Measurements from ENCODE around the gene LSAMP.
A peak's percentile ranks its signal among the peaks of the same experiment; 100 is the strongest.
"Not testable (repeated sequence)": the region's sequence is repeated elsewhere in the genome, so short reads cannot be mapped to it uniquely, and the experiment has no call there.

LSAMP gene

DNA sequence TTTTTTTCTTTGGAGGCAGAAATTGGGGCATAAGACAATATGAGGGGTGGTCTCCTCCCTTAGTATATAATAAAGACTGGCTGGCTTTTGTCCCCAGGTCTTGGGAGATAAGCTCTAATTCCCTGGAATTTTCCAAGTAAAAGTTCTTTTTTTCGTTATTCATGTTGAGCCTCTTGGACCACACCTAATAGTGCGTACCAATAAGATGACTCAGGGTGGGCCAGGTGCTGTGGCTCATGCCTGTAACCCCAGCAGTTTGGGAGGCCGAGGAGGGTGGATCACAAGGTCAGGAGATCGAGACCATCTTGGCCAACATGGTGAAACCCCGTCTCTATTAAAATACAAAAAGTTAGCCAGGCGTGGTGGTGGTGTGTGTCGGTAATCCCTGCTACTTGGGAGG lies 645.2 kb downstream of the LSAMP start:
- DNase-seq (ENCODE audit: low read depth), result not testable (repeated sequence)

DNA sequence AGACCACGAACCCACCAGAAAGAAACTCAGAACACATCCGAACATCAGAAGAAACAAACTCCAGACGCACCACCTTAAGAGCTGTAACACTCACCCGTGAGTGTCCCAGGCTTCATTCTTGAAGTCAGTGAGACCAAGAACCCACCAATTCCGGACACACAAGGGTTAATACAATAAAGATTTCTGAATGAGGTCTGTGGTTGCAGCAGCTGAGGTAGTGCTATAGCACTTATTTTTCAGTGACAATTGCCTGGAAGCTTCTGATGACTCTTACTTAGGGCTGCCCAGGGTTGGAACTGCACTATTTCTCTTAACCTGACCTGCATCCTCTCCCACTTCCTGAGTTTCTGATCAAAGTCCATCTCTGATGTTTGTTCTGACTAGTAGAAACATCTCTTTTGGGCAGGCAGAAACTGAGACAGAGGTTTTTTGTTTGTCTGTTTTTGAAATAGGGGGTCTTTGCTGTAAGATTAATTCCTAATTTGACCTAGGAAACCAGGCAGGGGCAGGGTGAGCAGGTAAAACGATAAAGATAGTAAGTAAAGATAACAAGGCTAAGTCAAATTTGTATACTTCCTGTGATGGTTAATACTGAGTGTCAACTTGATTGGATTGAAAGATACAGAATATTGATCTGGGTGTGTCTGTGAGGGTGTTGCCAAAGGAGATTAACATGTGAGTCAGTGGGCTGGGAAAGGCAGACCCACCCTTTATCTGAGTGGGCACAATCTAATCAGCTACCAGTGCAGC lies 652.9 kb downstream of the LSAMP start:
- DNase-seq (ENCODE audit: low read depth), result no peak

DNA sequence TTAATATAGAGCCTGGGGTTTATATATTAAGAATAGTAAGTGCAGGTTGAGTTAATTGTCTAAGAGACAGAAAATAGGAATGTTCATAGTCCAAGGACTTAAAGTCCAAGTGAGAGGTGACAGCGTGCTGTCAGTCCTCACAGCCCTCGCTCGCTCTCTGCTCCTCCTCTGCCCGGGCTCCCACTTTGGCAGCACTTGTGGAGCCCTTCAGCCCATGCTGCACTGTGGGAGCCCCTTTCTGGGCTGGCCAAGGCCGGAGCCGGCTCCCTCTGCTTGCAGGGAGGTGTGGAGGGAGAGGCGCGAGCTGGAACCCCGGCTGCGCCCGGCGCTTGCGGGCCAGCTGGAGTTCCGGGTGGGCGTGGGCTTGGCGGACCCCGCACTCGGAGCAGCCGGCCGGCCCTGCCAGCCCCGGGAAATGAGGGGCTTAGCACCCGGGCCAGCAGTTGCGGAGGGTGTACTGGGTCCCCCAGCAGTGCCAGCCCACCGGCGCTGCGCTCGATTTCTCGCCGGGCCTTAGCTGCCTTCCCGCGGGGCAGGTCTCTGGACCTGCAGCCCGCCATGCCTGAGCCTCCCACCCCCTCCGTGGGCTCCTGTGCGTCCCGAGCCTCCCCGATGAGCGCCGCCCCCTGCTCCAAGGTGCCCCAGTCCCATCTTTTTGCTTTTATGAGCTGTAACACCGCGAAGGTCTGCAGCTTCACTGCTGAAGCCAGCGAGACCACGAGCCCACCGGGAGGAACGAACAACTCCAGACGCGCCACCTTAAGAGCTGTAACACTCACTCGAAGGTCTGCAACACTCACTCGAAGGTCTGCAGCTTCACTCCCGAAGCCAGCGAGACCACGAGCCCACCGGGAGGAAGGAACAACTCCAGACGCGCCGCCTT lies 653.8 kb downstream of the LSAMP start:
- not testable (repeated sequence) for DNase-seq (ENCODE audit: low read depth)

DNA sequence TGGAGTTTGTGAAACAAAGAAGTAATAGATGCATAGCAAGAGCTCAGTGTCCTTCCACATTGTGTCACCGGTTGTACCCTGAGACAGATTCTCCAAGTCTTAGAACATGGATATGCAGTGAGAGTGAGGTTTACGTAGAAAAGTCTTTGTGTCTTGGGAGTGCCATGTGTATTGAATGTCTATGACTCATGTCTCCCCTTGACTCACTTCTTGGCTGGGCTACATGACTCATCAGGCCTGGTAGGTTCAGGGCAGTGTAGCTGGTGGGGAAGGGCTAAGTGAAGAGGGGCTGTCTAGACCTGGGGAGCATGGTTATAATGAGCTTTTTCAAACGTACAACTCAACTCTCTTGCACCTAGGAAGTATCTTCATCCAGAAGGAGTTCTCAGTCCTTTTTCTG lies 654.5 kb downstream of the LSAMP start:
- DNase-seq (ENCODE audit: low read depth), result no peak

DNA sequence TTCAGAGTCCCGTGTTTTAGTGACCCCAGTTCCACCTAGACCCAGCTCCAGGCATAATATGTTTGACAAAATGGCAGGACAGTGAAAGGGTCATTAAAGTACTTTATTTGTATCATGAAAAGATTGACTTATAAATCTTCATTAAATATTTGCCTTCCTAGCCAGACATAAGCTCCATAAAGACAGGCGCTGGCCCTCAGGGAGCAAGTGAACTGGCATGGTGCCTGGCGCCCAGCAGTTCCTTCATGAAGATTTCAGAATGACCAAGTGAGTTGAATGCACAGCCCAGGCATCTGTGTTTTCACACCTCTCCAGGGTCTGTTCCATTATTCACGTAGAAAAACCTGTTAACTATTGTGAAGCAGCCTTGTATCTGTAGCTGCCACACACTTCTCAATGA lies 655.8 kb downstream of the LSAMP start:
- no peak for DNase-seq (ENCODE audit: low read depth)

DNA sequence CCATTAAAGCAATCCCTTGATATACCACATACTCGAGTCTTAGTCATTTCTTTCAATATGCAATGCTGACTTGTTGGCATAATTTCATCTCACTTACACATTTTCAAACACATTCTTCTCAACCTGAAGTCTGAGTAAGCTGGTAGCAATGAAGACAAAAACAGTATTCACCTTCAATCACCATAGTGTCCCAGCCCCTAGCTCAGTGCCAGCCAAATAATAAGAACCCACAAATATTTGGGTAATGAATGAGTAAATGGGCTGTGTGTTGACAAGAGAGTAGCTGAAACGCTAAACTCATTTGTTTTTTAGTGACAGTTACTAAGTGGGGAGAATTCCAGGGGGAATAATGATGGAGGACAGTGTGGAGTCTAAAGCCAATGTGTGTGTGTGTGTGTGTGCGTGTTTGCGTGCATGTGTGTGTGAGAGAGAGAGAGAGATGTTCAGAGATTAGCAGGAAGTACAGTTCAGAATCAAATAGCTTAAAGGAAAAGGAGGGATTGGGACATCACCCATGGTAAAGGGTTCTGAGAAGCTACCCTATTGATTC lies 656.3 kb downstream of the LSAMP start:
- no peak for DNase-seq (ENCODE audit: low read depth)

DNA sequence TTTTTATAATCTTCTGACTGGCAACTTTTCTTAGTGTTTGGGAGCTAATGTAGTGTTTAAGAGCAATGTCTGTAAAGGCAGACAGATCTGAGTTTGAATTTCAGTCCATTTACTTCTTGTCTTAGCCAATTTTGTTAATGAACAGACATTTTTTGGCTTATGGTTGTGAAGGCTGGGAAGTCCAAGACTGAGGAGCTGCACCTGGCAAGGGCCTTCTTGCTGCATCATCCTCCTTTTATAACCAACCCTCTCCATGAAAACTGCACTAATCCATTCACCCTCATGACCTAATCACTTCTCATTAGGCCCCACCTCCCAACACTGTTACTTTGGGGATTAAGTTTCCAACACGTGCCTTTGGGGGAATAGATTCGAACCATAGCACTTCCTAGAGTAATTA lies 657.5 kb downstream of the LSAMP start:
- DNase-seq (ENCODE audit: low read depth), result no peak

DNA sequence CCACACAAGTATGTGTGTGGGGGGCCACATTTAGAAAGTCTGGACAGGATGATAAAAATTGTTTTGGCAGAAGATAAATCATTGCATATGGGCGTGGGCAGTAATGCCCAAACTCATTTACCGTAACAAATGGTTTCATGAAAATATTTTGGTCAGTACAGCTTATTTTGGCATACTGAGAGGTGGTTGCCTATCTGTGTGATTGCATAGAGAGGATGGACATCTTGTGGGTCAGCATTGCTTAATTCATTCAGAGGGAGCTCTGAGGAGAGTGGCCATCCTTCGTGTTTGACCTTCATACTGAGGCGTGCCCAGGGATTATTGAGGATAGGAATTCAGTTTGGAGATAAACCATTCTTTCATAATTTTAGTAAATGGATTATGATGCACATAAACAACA lies 659.5 kb downstream of the LSAMP start:
- no peak for DNase-seq (ENCODE audit: low read depth)

DNA sequence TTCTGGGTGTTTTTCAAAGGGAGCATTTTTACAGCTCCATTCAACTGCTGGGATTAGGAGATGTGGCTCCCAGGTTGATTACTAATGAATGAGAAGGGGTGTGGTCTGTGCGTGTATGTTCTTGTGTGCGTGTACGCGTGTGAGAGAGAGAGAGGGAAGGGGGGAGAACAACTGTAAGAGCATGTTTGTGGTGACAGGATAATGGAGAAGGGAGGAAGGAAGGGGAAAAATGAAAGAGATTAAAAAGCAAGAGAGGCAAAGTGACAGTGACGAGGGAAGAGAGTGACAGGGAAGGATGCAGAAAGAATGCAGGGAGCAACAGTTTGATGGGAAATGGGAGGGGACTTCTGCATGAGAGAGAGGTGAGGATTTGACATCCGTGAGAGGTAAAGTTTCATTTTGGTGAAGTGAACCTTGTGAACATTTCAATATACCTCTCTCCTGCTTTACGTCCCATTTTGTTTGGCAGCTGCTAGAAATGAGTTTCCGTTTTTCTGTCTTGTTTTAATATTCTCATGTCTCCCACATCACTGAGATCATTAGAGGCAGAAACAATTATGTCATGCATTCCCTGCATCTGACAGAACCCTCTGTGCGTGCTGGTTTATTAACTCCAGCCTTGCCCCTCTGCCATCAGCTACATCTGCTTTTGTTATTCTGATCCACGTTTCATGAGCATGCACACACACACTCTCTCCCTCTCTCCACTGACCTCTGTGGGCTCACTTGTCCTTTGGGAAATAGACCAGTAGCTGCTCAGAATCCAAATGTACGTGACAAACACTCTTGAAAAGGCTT lies 660.3 kb downstream of the LSAMP start:
- no peak for DNase-seq (ENCODE audit: low read depth)

DNA sequence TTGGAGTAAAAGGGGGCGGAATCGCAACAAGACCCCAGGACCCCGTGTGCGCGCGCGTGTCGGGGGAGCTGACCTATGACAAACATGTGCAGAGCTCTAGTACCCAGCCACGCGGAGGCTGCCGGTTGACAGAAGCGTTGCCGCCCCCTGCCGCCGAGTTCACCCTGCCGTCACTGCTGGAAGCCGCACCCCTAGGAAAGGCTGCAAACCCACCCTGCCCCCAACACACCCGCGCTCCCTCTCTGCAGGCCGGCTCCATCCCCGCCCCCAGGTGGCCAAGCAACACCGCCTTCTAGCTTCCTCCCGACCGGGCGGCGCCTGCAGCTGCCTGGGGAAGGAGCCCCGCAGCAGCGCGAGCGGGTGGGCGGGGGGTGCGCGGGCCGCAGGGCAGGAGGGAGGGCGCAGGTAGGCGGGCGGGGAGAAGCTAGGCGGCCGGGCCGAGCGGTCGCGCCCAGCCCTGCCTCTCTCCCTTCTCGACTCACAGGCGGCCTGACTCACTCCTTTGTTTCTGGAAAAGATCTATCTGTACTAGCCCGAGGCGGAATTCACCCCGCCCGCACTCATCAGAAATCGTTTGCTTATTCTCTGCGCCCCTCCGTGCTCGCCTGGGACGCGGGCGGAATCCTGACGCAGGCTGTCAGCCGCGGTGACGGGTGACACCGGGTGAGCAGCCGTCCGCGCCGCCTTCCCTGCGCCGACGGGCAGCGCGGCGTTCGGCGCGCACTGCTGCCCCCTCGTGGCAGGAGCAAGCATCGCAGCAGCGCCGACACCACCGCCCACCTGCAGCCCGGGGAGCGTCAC lies 661.1 kb downstream of the LSAMP start:
- DNase-seq (ENCODE audit: low read depth), result peak; percentile 58

DNA sequence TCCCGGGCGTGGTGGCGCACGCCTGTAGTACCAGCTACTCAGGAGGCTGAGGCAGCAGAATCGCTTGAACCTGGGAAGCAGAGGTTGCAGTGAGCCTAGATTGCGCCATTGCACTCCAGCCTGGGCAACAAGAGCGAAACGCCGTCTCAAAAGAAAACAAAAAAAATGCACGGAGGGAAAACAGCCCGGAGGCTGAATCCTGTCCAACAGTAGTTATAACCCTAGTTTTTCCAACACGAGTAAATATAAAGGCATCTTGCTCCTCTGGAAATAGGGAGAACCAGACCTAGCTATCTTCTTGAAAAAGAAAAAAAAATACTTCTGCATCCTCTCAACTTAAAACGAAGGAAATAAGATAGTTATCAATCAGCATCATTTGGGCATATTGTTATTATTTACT lies 661.9 kb downstream of the LSAMP start:
- DNase-seq (ENCODE audit: low read depth), result not testable (repeated sequence)

DNA sequence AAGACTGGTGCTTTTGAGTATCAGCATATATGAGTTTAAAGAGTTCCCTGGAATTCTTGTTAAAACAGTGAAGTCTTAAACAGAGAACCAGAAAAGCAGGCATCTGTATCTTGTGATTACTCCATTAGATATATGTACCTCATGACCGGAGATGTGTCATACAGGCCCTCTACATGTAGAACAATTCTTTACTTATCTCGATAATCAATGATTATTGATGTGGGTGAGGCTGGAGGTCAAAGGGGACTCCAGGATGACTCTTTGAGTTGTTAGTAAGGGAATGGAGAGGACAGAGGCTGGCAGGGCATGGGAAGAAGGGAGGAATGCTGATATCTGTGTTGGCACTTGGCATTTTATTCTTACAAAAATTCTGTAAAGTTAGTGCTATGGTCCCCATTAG lies 666.3 kb downstream of the LSAMP start:
- no peak for DNase-seq (ENCODE audit: low read depth)

DNA sequence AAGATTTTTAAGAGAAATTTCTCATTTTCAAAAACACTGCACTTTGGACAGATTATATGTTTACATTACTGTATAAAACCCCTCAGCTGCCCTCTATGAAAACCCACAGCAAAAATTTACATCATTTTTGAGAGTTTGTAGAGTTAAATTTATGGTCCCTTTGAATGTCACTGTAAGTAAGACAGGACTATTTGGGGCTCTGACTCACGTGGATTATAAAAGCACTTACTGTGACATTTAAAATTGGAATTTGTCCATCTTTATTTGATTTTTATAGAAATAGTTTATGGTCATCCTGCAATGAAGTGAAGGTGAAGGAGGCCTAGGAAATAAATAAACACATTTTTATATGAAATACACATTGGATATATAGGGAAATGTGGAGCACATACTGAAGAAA lies 672.3 kb downstream of the LSAMP start:
- no peak for DNase-seq (ENCODE audit: low read depth)

DNA sequence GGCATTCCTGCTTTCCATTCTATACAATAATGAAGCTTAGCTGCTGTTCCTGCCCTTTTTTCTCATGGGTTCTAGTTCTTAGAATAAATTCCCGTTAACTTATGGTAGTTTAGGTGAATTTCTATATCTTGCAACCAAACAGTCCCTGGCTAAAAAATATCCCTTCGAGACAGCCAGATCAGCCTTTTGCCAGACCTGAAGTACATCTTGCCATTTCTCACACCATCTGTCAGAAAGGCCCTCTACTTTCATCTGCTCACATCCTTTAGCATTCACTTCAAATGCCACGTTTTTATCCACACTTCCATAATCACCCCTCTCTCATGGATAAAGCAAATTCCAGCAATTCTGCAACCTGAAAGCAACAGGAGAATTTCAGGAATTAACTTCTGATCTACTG lies 676.6 kb downstream of the LSAMP start:
- DNase-seq (ENCODE audit: low read depth), result no peak

DNA sequence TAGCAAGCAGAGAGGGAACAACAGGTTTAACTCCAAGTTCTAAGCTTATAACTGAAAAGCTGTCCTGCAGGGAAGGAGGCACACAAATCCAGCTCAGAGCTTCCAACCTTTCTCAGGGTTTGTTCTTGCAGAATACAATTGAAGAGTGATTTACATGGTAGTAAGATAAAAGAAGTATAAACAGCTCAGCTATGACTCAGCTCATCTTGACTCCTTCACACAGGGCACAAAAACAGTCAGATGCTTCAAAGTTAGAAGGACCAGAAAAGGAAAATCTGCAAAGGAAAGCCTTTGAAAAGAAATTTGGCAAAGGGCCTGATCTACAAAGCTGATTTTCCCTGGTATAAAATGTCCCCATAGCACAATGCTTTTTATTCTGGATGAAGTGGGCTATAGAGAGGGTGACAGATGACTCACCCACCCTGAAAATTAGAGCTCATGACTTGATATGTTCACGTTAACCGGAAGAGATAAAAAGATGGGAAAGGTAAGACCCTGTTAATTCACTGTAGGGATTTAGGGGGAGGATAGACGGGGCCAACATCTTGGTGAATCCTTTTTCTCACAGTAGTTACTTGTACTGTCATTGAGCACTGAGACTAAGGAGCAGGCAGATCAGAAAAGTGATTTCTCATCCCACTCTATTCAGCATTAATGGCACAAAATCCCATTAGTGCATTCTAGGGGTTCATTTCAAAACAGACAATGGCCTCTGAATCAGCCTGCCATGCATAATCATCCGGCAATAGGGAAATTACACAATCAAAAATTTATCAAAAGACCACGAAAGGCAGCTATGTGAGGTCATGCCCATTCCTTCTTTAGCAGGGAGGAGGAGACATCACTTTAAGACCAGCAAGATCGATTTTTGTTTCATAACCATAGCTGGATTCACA lies 678.5 kb downstream of the LSAMP start:
- DNase-seq (ENCODE audit: low read depth), result no peak

DNA sequence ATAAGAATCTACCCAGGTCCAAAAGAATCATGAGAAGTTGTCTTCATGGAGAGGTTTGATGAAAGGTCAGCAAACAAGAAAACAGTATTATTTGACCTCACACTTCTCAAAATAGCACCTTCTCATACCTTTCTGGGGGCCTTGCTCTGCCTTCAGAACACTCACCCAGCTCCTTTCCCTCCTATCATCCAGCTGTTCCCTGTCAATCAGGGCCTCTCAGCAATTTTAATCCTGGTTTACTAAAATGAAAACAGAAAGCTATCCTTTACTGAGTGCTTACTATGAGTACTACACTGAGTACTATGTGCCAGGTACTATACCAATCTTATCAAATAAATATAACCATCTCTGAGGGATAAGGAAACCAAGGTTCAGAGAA lies 683.4 kb downstream of the LSAMP start:
- no peak for DNase-seq (ENCODE audit: low read depth)

DNA sequence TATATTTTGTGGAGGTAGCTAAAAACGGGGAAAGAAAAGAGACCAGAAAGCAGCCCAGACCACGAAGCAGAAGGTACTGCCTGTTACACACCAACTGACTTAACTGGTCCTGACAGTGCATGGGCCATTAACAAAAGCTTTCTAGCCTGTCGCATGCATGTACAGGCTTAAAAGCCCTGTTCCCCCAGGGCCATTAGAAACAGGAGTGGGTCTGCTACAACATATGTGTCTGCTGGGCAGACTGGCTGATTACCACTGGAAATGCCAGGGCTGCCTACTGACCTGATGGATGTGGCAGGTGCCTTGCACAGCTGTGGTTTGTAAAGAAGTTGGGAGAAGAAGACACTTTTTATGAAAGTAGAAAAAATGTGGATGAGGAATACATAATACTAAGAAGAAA lies 684.6 kb downstream of the LSAMP start:
- DNase-seq (ENCODE audit: low read depth), result no peak

DNA sequence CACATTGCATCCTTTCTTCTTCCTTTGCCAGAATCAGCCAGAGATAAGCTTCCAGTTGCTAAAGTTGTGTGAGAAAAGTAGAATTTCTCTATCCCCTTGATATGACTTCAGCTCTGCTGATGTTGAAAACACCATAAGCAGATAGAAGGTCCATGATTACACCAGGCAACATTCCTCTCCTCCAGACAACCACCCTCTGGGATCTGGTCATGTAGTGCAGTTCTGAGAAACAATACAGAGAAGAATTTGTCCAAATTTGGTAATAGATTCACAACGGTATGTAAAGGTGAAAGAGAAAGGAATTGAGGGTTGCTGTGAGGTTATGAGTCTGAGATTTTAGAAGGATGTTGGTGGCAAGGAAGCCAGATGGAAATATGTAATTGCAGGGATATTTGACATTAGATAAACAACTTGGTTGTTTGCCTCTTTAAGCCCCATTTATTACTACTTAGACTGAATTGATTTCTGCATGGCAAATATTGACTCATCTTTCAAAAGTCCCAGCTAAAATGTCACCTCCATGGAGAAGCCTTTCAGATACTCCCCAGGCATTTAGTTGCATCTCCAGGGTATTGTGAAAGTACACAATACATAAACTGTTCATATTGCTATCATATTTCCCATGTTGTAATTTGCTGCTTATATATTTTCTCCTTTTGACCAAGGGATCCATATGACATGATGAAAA lies 687.1 kb downstream of the LSAMP start:
- DNase-seq (ENCODE audit: low read depth), result no peak

DNA sequence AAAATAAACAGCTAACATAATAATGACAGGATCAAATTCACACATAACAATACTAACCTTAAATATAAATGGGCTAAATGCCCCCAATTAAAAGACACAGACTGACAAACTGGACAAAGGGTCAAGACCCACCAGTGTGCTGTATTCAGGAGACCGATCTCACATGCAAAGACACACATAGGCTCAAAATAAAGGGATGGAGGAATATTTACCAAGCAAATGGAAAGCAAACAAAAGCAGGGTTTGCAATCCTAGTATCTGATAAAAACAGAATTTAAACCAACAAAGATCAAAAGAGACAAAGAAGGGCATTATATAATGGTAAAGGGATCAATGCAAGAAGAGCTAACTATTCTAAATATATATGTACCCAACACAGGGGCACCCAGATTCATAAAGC lies 692.3 kb downstream of the LSAMP start:
- not testable (repeated sequence) for DNase-seq (ENCODE audit: low read depth)

Data from CMK (cell line).